HL-60 (cell line): ENCODE results near the gene KRT16.
"Not testable (repeated sequence)": the region's sequence is repeated elsewhere in the genome, so short reads cannot be mapped to it uniquely, and the experiment has no call there.

Experiments used
- CTCF ChIP-seq: IDR thresholded peaks from one replicate; pipeline ENCODE4 v1.5.1; 2011; ENCODE audit warnings: low read length, control low read depth, inconsistent platforms; ENCODE audit not compliant: insufficient read depth
- GABPA ChIP-seq: IDR thresholded peaks from 2 replicates; pipeline ENCODE4 v1.6.1; 2012; ENCODE audit warnings: low read depth
- POLR2AphosphoS5 ChIP-seq: IDR thresholded peaks from 2 replicates; pipeline ENCODE4 v1.6.1; 2012; ENCODE audit warnings: low read depth
- SPI1 ChIP-seq: IDR thresholded peaks from 2 replicates; pipeline ENCODE4 v1.6.1; 2012; ENCODE audit warnings: low read depth, mild to moderate bottlenecking, borderline replicate concordance
- TF ChIP-seq, protein P1 (sequence below): IDR thresholded peaks from 2 replicates; pipeline ENCODE4 v1.6.1; 2012; ENCODE audit warnings: low read depth; ENCODE audit not compliant: insufficient replicate concordance

DNA sequence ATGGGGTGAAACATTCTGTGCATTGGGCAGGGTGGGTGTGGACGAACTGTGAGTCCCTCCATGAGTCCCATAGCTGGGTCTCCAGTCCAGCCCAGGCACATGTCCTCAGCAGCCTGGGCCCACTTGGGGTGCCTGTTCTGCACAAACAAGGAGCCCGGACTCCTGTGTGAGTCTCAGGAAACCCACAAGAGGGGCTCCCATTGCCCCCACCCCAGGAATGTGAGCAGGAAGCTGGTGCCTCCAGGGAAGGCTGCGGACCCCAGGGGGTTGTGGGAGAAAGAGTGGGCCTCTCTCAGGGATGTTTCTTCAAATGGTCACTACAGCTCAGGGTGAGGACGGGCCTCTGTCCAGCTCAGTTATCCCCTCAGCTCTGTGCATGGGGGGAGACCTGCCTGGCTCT is 3.9 kb upstream of the KRT16 start:
- not testable (repeated sequence) for TF ChIP-seq CTCF, GABPA, SPI1, POLR2AphosphoS5
- TF ChIP-seq, protein P1, sequence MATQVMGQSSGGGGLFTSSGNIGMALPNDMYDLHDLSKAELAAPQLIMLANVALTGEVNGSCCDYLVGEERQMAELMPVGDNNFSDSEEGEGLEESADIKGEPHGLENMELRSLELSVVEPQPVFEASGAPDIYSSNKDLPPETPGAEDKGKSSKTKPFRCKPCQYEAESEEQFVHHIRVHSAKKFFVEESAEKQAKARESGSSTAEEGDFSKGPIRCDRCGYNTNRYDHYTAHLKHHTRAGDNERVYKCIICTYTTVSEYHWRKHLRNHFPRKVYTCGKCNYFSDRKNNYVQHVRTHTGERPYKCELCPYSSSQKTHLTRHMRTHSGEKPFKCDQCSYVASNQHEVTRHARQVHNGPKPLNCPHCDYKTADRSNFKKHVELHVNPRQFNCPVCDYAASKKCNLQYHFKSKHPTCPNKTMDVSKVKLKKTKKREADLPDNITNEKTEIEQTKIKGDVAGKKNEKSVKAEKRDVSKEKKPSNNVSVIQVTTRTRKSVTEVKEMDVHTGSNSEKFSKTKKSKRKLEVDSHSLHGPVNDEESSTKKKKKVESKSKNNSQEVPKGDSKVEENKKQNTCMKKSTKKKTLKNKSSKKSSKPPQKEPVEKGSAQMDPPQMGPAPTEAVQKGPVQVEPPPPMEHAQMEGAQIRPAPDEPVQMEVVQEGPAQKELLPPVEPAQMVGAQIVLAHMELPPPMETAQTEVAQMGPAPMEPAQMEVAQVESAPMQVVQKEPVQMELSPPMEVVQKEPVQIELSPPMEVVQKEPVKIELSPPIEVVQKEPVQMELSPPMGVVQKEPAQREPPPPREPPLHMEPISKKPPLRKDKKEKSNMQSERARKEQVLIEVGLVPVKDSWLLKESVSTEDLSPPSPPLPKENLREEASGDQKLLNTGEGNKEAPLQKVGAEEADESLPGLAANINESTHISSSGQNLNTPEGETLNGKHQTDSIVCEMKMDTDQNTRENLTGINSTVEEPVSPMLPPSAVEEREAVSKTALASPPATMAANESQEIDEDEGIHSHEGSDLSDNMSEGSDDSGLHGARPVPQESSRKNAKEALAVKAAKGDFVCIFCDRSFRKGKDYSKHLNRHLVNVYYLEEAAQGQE = not testable (repeated sequence)
